ENCODE results near the gene TOLLIP. TPM values are rescaled to one million over a fixed set of nuclear protein-coding genes. Genes with fewer than 3 reads are reported as not detected.

Gene TOLLIP
- polyA plus RNA-seq, 2 of the 4 experiments (the other 2 are of a cell fraction): 26.5 to 37.9 TPM

DNA sequence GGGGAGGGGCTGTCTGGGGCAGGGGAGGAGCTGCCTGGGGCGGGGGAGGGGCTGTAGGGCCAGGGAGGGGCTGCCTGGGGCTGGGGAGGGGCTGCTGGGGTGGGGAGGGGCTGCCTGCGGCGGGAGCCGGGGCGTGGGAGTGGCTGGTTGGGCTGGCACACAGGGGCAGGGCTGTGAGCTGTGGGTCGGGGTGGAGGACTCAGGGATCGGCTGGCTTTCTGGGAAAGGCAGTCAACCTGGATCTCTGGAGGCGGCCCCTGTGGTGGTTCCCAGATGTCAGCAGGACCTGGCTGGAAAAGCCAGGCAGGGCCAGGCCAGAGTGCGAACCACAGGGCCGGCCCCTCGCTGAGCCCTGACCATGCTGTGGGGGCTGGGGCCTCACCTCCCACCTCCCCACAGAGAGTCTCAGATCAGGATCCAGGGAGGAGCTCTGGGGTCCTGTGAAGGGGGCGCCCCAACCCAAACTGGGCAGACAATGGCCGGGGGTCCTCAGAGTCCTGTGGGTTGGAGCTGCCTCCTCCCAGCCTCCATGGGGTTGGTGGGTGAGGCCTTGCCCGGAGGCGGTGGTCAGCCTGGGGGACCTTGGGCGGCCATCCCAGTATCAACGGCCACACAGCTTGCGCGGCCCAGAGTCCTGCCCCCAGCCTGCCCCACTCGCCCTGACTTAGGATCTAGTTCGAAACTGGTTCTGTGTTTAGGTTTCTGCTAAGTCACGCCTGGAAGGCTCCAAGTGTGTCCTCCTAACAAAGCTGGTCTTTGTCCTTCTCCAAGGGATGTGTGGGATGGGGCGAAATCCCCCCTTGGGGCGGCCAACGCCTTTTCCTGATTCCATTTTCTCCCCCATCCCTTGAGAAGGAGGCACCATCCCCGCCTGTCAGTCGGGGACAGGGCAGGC is 84.7 kb downstream of the TOLLIP start:
- H3K27ac ChIP-seq: peak overlapping the region; percentile 78 to 81; a peak in 5 of 6 replicates
- ChIA-PET CTCF (interaction anchor here (0.6 to 4.1 kb wide), 6 partner anchors 12 to 932 kb away, joined by 3 to 14 read pairs (median 3); no protein-coding TSS in a partner anchor), POLR2A (interaction anchor here (0.7 kb wide), 1 partner anchor 74 kb away, joined by 3 read pairs; no protein-coding TSS in a partner anchor)
- TF ChIP-seq KDM5A (IDR thresholded peaks at IDR 0.05) (no peak), CHD2 (IDR thresholded peaks at IDR 0.05; ENCODE audit: low read length, partially characterized antibody) (no peak), ZFP36 (IDR thresholded peaks at IDR 0.05; ENCODE audit: borderline replicate concordance, partially characterized antibody) (no peak), SREBF2 (IDR thresholded peaks at IDR 0.05) (no peak), MAFK (IDR thresholded peaks at IDR 0.05; ENCODE audit: partially characterized antibody) (no peak), NFE2L2 (conservative IDR thresholded peaks at IDR 0.05; ENCODE audit: low read length) (no peak), FOSB (CRISPR knock-in tag; IDR thresholded peaks at IDR 0.05) (no peak), BHLHE40 (IDR thresholded peaks at IDR 0.05; ENCODE audit: low read depth, low read length) (no peak), GATA3 (IDR thresholded peaks at IDR 0.05; ENCODE audit: borderline replicate concordance) (no peak), CHD4 (IDR thresholded peaks at IDR 0.05; ENCODE audit: borderline replicate concordance) (no peak)
- TF ChIP-seq, protein P1, sequence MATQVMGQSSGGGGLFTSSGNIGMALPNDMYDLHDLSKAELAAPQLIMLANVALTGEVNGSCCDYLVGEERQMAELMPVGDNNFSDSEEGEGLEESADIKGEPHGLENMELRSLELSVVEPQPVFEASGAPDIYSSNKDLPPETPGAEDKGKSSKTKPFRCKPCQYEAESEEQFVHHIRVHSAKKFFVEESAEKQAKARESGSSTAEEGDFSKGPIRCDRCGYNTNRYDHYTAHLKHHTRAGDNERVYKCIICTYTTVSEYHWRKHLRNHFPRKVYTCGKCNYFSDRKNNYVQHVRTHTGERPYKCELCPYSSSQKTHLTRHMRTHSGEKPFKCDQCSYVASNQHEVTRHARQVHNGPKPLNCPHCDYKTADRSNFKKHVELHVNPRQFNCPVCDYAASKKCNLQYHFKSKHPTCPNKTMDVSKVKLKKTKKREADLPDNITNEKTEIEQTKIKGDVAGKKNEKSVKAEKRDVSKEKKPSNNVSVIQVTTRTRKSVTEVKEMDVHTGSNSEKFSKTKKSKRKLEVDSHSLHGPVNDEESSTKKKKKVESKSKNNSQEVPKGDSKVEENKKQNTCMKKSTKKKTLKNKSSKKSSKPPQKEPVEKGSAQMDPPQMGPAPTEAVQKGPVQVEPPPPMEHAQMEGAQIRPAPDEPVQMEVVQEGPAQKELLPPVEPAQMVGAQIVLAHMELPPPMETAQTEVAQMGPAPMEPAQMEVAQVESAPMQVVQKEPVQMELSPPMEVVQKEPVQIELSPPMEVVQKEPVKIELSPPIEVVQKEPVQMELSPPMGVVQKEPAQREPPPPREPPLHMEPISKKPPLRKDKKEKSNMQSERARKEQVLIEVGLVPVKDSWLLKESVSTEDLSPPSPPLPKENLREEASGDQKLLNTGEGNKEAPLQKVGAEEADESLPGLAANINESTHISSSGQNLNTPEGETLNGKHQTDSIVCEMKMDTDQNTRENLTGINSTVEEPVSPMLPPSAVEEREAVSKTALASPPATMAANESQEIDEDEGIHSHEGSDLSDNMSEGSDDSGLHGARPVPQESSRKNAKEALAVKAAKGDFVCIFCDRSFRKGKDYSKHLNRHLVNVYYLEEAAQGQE (IDR thresholded peaks at IDR 0.05): no peak
- TF ChIP-seq, protein P2, sequence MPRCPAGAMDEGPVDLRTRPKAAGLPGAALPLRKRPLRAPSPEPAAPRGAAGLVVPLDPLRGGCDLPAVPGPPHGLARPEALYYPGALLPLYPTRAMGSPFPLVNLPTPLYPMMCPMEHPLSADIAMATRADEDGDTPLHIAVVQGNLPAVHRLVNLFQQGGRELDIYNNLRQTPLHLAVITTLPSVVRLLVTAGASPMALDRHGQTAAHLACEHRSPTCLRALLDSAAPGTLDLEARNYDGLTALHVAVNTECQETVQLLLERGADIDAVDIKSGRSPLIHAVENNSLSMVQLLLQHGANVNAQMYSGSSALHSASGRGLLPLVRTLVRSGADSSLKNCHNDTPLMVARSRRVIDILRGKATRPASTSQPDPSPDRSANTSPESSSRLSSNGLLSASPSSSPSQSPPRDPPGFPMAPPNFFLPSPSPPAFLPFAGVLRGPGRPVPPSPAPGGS (IDR thresholded peaks at IDR 0.05): no peak
- no peak overlapping the region for H3K4me3 ChIP-seq
- peaks cover 50% of the 10 kb centered on the region for H3K4me1 ChIP-seq
- FAIRE-seq (no peak), ATAC-seq (peak in 1 of 2 experiments; percentile 12; a peak in 2 of 6 replicates), DNase-seq (ENCODE audit: low read depth in 1 of 2, low spot score in 1 of 2) (peak in 1 of 2 experiments; percentile 53)
- H3K4me2 ChIP-seq: peak overlapping the region; percentile 61
- no peaks in the 10 kb centered on the region for H3K9me3 ChIP-seq
- WGBS (ENCODE audit: missing lambda C conversion rate): 89% methylated on average over 22 of the region's 27 CpGs

Small RNA genes within 50 kb of the gene (small RNA-seq; reads per million reads assigned to genes)
- gene MIR6744: 0 reads per million in 6 experiments

Other genes with a start within 250 kb of the TOLLIP start
- 0.01 and 0.04 TPM in 2 replicates for gene MUC2, start 234.8 kb downstream of the TOLLIP start, polyA plus RNA-seq (2011; rRNA removed)
- 0.03 TPM in 3 replicates for gene MUC2, start 234.8 kb downstream of the TOLLIP start, polyA plus RNA-seq (2017; fragmentation: RNase III; extraction: RNeasy Plus Mini Kit Qiagen cat#74134 plus additional on column Dnase treatment)
- gene MUC5AC, start 151.7 kb downstream of the TOLLIP start, polyA plus RNA-seq (2011; rRNA removed): 7.4 and 24.5 TPM in 2 replicates
- 0.18 to 0.55 TPM (median 0.18 TPM) in 3 replicates for gene MUC5AC, start 151.7 kb downstream of the TOLLIP start, polyA plus RNA-seq (2017; fragmentation: RNase III; extraction: RNeasy Plus Mini Kit Qiagen cat#74134 plus additional on column Dnase treatment)
- 0.85 and 2.9 TPM in 2 replicates for gene MUC5B, start 86.6 kb downstream of the TOLLIP start, polyA plus RNA-seq (2011; rRNA removed)
- gene MUC5B, start 86.6 kb downstream of the TOLLIP start, polyA plus RNA-seq (2017; fragmentation: RNase III; extraction: RNeasy Plus Mini Kit Qiagen cat#74134 plus additional on column Dnase treatment): 0.70 to 1.4 TPM (median 0.81 TPM) in 3 replicates
- gene BRSK2, start 80.3 kb upstream of the TOLLIP start, polyA plus RNA-seq (2011; rRNA removed): 2.7 and 3.8 TPM in 2 replicates
- 9.1 to 10.1 TPM (median 9.7 TPM) in 3 replicates for gene BRSK2, start 80.3 kb upstream of the TOLLIP start, polyA plus RNA-seq (2017; fragmentation: RNase III; extraction: RNeasy Plus Mini Kit Qiagen cat#74134 plus additional on column Dnase treatment)
- gene MOB2, start 177.1 kb upstream of the TOLLIP start, polyA plus RNA-seq (2011; rRNA removed): 25.4 and 32.0 TPM in 2 replicates
- 31.9 to 38.2 TPM (median 35.2 TPM) in 3 replicates for gene MOB2, start 177.1 kb upstream of the TOLLIP start, polyA plus RNA-seq (2017; fragmentation: RNase III; extraction: RNeasy Plus Mini Kit Qiagen cat#74134 plus additional on column Dnase treatment)

Measured in A549 (cell line).